CD4-positive, alpha-beta T cell treated with Interleukin-1 beta for 1 hour (primary cell): ENCODE data around the gene OR2Y1.
"Not testable (repeated sequence)": the region's sequence is repeated elsewhere in the genome, so short reads cannot be mapped to it uniquely, and the experiment has no call there.

Experiments
- DNase-seq, 2 donors: peaks; one replicate each; pipeline ENCODE4 v3.0.0-alpha.2; 2020 to 2022

OR2Y1 gene, protein sequence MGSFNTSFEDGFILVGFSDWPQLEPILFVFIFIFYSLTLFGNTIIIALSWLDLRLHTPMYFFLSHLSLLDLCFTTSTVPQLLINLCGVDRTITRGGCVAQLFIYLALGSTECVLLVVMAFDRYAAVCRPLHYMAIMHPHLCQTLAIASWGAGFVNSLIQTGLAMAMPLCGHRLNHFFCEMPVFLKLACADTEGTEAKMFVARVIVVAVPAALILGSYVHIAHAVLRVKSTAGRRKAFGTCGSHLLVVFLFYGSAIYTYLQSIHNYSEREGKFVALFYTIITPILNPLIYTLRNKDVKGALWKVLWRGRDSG

GRCh38 chr5:180739958-180740357, at the start of gene OR2Y1:
Gene OR2Y1 (minus strand): TSS chr5:180740058. CDS start chr5:180740058, 0 bp downstream.
- DNase-seq: no peak

GRCh38 chr5:180788651-180789410, 49.0 kb upstream of the OR2Y1 start:
- DNase-seq: not testable (repeated sequence)

DNA sequence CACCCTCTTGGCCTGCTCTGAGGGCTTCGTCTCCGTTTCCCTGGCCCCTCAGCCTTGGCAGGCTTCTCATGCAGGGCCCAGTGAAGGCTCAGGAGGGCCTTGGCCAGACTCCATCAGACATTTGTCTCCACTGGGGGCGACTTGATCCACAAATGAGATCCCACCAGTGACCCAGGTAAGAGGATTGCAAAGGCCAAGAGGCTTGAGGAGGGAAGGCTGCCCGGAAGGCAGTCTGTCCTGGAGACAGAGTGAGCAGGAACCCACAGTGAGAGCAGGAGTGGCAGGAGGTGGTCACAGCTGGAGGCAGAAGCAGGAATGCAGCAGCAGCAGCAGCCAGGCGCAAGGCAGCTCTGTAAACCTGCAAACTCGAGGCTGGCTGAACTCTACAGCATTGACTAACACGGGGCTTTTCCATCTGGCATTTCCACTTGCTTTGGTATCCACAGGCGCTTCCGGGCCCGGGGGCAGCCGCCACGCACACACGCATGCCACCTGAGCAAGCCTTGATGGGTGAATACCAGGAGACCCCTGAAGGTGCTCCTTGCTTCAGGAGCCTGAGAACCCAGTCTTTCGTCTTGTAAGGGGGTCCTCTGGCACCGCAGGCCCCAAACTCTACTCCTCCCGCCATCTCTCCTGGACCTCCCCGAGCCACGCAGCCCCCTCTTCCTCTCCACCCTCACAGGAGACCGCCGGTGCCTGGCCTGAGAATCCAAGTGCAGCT, 48.0 kb upstream of the OR2Y1 start:
- DNase-seq: no peak

DNA sequence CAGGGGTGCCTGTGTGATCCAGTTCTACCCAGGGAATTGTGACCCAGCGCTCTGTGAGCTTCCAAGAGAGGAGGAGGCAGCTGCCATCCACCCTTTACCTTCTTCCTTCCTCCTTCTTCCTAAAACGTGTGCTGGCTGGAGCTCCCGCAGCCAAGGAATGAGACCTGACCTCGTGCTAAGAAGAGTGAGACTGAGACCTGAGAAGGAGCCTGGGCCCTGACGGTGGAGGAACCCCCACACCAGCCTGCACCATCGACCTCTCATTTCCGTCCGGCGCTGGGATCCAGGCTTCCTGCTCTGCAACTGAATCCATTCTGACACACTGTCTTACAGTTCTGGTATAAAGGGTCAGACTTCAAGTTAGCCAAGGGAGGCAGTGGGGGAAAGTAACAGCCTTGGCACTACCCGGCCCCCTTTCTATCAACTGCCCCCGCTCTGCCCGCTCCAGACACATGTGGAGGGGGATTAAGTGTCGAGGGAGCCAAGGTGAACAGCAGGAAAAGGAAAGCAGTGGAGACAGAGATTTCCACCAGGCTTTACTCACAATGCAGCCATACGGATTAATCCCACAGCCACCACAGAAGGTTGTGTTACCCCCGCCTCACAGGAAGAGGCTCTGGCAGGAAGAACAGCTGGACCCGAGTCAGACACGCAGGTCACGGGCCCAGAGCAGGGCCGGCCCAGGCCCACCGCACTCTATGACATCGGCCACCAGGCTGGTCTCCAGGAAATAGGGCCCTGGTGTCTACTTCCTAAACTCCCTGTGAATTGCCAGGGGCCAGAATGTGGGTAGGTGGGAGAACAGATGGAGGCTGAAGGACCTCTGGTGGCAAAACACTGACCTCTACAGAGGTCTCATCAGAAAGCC, 46.9 kb upstream of the OR2Y1 start:
- no peak for DNase-seq

DNA sequence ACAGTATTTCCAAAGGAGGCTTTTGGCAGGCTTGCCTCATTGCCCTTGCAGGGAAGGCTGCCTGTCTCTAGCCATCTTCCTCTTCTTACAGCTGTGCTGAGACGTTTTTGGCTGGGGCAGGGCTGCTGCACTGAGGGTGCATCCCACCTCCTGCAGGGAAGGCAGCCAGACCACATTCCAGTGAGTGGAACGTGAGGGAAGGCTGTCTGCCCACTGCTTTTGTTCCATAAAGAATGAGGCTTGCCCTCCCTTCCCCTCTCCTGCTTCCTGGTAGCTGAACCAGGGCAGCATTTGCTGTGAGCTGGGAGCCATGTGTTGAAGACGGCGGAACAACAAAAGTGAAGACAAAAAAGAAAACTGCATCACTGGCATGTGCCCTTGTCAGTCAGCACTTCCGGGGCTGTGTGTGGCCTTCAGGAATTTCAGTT, 46.0 kb upstream of the OR2Y1 start:
- DNase-seq: no peak

DNA sequence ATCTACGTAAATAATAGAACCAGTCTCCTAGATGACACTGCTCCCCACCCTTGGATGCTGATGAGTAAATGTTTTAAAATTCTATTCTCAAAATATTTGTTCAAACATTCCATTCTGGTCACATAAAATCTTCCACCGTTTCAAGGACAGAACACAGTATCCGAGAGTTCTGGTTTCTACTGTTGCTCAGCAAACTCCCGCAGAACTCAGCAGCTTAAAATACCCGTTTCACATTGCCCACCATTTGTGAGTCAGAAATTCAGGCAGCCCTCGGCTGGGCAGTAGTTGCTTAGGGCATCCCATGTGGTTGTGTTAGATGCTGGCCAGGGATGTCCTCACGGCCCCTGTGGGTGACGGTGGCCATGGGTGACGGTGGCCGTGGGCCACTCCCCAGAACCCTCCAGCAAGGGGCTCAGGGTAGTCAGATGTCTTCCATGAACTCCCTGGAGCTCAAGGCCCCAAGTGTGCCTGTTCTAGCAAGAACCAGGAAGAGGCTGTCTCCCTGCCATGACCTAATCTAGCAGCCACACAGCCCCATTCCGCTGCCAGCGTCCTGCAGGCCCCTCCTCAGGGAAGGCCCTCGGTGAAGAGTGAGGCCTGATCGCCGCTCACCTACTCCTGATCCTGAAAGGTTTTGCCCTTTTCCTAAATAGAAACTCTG, 45.4 kb upstream of the OR2Y1 start:
- no peak for DNase-seq

GRCh38 chr5:180784497-180785097, 44.7 kb upstream of the OR2Y1 start:
- peak; percentile 76 to 79 for DNase-seq

GRCh38 chr5:180783340-180784052, 43.6 kb upstream of the OR2Y1 start:
- DNase-seq: no peak

GRCh38 chr5:180782748-180783147, 42.9 kb upstream of the OR2Y1 start:
- no peak for DNase-seq

DNA sequence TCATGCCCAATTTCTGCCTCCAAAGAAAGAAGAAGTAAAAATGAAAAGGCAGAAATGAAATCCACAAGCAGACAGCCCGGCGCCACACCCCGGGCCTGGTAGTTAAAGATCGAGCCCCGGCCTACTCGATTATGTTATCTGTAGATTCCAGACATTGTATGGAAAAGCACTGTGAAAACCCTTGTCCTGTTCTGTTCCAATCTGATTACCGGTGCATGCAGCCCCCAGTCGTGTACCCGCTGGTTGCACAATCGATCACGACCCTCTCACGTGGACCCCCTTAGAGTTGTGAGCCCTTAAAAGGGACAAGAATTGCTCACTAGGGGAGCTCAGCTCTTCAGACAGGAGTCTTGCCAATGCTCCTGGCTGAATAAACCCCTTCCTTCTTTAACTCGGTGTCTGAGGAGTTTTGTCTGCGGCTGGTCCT, 42.1 kb upstream of the OR2Y1 start:
- DNase-seq: not testable (repeated sequence)

DNA sequence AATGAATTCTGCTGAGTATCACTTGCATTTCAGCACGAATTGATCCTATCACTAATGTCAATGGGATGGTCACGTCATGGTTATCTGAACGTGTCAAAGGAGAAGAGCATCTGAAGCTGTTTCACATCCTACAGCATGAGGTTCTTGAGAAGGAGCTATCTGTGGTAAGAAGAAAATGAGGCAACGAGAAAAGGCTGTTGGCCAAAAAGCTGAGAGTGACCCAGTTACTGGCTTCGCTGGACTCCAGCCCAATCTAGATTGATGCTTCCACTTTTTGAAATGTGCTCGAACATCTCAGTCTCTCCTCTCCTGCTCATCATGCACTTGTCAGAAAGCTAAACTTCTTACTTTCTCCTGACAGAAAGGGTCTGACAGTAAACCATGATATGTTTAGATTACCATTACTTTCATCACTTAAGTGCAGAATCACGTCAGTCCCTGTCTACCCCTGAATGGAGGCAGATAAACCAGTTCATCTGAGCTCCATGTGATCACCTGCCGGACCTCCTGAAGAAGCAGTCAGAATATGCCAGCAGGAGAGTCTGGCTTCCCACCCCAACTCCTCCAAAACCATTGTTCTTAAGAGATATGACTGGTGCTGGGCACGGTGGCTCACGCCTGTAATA, 40.2 kb upstream of the OR2Y1 start:
- no peak for DNase-seq

GRCh38 chr5:180777475-180777874, 37.6 kb upstream of the OR2Y1 start:
- DNase-seq: no peak

DNA sequence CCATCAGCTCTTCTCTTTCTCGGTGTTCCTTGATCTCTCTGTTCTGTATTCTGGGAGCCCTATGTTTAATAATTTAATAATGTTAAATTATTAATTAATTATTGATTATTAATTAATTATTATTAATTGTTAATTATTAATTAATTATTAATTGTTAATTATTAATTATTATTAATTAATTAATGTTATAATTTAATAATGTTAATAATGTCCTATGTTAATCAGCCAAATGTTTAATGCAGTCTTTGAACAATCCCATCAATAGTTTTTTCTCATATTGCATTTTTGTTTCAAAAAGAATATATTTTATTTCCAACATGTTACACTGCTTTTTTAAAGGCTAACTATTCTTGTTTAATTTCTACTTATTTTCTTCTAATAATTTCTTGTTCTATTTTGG, 36.5 kb upstream of the OR2Y1 start:
- no peak for DNase-seq

DNA sequence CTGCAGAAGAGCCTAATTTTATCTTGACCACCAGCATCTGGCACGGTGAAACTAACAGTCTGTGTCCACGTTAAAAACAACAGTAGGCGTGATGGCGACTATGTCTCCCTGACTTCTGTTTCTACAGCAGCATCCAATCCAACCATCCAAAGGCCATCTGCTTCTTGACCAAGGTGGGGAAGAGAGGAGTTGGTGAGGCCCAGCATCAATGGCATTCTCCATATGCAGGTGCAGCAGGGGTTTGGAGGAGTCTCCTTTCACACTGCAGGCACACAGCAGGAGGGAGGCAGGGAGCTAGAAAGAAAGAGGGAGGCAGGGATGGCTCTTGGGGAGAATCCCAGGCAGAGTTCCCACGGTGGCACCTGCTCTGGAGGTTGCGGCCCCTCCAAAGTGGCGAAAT, 35.8 kb upstream of the OR2Y1 start:
- DNase-seq: no peak

- DNase-seq: no peak
Measured at GRCh38 chr5:180771839-180772238, 32.0 kb upstream of the OR2Y1 start.

- no peak for DNase-seq
Measured at GRCh38 chr5:180769821-180770220, 30.0 kb upstream of the OR2Y1 start.

DNA sequence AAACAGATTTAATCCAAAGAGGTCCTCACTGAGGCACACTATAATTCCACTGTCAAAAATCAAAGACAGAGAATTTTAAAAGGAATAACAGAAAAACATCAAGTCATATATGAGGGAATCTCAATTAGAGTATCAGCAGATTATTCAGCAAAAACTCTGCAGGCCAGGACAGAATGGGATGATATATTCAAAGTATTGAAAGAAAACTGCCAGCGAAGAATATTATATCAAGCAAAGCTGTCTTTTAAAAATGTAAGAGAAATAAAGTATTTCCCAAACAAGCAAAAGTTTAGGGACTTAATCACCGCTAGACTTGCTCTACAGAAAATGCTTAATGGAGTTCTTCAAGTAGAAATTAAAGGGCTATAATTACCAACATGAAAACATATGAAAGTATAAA, 15.7 kb upstream of the OR2Y1 start:
- no peak for DNase-seq

DNA sequence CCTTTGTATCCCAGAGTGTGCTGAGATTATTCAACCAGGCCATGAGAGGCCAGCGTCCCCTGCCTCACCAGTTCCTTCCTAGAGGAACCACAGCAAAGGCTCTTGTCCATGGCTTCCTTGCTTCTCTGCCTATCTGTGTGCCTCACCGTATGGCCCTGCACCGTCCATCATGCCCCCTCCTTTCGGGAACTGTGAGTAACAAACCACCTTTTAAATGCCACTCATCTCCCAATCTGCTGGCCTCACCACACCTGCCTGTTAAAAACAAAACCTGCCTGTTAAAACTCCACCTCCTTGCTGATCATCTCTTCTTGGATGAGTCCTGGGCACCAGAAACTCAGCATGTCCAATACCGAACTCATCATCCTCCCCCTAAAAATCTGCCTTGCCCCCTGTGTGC, 4.4 kb upstream of the OR2Y1 start:
- DNase-seq: no peak

GRCh38 chr5:180742727-180743126, 2.9 kb upstream of the OR2Y1 start:
- DNase-seq: no peak

GRCh38 chr5:180740953-180741352, 1.1 kb upstream of the OR2Y1 start:
- DNase-seq: not testable (repeated sequence)
